ENCODE results near the gene GALNT13.

GALNT13 gene

DNA sequence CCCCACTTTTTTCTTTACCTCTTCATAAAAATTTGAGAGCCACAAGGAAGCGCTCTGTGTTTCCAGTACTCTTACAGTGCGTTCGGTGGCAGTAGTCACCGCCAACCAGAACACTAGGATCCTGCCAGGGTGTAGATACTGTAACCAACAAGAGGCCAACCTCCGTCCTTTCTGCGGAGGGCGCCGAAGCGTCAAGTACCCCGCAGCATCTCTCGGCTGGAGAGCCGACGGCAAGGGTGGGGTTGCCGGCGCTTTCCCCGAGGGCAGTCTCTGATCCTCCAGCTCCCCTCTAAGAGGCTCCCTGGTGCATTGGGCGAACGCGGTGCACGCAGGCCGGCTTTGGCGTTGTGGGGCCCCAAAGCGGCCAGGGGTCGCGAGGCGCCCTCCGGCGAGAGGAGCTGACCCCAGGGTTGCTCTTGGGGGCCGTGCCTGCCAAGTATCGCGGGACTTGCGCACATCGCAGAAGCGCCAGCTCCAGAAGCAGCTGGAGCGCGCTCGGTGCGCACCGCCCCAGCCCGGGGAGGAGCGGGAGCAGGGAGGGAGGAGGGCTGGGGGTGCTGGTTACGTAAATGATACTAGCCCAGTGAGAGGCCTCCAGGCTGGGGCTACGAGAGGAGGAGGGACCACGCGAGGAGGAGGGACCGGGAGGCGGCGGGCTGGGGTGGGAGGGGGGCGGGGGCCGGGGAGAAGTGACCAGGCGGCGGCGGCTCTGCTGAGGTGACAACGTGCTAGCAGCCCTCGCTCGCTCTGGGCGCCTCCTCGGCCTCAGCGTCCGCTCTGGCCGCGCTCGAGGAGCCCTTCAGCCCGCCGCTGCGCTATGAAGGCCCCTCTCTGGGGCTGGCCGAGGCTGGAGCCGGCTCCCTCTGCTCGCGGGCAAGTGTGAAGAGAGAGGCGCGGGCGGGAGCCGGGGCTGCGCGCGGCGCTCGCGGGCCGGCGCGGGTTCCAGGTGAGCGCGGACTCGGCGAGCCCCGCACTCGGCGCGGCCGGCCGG is at the start of gene GALNT13:
TSS of gene GALNT13 (plus strand) at position 692 of the 991 bp plus-strand sequence.
- TF ChIP-seq CTCF (IDR thresholded peaks at IDR 0.05; ENCODE audit: extremely low read depth, missing control alignments), result no peak
- DNase-seq (ENCODE audit: low spot score), result no peak

GRCh38 chr2:153823880-153824279 is 47.8 kb upstream of the GALNT13 start:
- no peak for TF ChIP-seq CTCF (IDR thresholded peaks at IDR 0.05; ENCODE audit: extremely low read depth, missing control alignments)
- no peak for DNase-seq (ENCODE audit: low spot score)

DNA sequence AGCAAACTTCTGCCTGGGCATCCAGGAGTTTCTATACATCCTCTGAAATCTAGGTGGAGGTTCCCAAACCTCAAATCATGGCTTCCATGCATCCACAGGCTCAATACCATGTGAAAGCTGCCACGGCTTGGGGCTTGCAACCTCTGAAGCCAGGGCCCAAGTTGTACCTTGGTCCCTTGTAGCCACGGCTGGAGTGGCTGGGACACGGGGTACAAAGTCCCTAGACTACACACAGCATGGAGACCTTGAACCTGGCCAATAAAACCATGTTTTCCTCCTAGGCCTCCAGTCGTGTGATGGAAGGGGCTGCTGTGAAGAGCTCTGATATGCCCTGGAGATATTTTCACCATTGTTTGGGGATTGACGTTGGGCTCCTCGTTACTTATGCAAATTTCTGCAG is 43.4 kb upstream of the GALNT13 start:
- DNase-seq (ENCODE audit: low spot score), result no peak
- TF ChIP-seq CTCF (IDR thresholded peaks at IDR 0.05; ENCODE audit: extremely low read depth, missing control alignments), result no peak

GRCh38 chr2:153834662-153835061 is 37.1 kb upstream of the GALNT13 start:
- no peak for TF ChIP-seq CTCF (IDR thresholded peaks at IDR 0.05; ENCODE audit: extremely low read depth, missing control alignments)
- no peak for DNase-seq (ENCODE audit: low spot score)

DNA sequence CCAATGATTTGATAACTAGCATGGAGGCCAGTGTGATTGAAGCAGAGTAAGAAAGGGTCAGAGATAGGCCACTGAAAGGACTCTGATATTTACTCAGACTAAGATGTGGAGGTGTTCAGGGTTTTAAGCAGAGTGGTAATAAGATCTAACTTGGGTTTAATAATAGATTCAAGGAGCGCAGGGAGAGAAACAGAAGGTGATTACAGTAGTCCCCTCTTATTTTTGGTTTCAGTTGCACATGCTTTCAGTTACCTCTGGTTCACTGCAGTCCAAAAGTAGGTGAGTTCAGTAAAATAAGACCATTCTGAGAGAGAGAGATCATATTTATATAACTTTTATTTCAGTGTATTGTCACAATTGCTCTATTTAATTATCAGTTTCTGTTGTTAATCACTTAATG is 13.5 kb upstream of the GALNT13 start:
- DNase-seq (ENCODE audit: low spot score), result no peak
- no peak for TF ChIP-seq CTCF (IDR thresholded peaks at IDR 0.05; ENCODE audit: extremely low read depth, missing control alignments)

- DNase-seq (ENCODE audit: low spot score), result no peak
- no peak for TF ChIP-seq CTCF (IDR thresholded peaks at IDR 0.05; ENCODE audit: extremely low read depth, missing control alignments)
Measured at GRCh38 chr2:153864022-153864421, 7.7 kb upstream of the GALNT13 start.

GRCh38 chr2:153866595-153866994 is 5.1 kb upstream of the GALNT13 start:
- no peak for TF ChIP-seq CTCF (IDR thresholded peaks at IDR 0.05; ENCODE audit: extremely low read depth, missing control alignments)
- no peak for DNase-seq (ENCODE audit: low spot score)
